Measurements from ENCODE around the gene TMEM126A. TPM values are rescaled to one million over a fixed set of nuclear protein-coding genes. Genes with fewer than 3 reads are reported as not detected.
"Not testable (repeated sequence)": the region's sequence is repeated elsewhere in the genome, so short reads cannot be mapped to it uniquely, and the experiment has no call there.

The TMEM126A gene
- total and polyA plus RNA-seq, 12 donors = 16.4 to 62.6 (median 39.5) TPM

DNA sequence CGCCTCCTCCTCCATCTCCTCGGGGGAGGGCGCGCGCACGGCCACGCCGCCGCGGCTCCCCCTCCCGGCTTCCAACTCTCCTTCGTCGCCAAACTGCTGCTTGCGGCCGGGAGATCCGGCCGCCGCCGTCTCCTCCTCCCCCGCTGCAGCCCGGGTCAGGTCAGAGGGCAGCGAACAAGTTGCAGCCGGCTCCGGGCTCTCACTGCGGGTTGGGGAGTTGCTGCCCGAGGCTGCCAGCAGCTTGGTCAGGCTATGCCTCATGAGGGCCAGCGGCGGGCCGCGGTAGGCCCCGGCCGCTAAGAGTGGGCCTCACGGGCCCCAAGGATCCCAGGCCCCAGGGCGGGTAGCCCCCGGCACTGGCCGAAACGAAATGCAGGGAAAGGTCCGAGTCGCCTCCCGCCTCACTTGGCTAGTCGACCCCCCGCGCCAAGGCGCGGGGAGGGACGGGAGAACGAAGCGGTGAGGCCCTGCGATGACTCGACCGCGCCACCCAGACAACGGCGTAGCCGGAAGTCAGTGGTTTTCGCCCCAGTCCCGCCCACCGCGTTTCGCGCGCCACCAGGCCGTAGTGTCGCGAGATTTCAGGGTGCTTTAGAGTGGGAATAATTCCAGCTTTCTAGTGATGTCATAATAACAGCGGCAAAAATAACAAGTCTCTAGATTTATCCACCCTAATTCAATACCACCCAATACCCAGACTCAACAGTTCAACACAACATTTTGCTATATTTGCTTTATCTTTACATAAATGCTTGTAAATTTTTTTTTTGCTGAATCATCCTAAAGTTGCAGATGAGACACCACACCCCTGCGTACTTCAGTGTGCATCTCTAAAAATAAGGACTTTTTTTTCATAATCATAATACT lies 17.1 kb downstream of the TMEM126A start, which contains the start of gene CREBZF:
CREBZF (minus strand) TSS at position 515 of the 867 bp plus-strand sequence; CDS start at position 261, 254 bp downstream.
- WGBS, 4 donors = 0 to 1% (median 0%) methylated on average over 33 to 67 of the region's 67 CpGs
- H3K27ac ChIP-seq = peak within 1 kb of the TSS; percentile 98 to 99 (median 98)
- H3K4me1 ChIP-seq (replicated peaks in 1 of 2) = peaks cover 30 to 43% of the 10 kb centered on the region in 2 donors
- no peaks in the 10 kb centered on the region for H3K27me3 ChIP-seq
- H3K36me3 ChIP-seq (replicated peaks in 1 of 2) = peaks cover 0 to 5% of the 10 kb centered on the region in 2 donors
- H3K4me3 ChIP-seq = peak within 1 kb of the TSS; percentile 83 to 96 (median 94)
- intact Hi-C loops (cut with DNase I) = loop anchor here in 1 of 2 donors (5.0 kb wide), 1 partner anchor 38 kb away; the partner anchor contains the start of genes DLG2 and TMEM126B
- peak; percentile 94 to 97 (median 95) for DNase-seq
- no peaks in the 10 kb centered on the region for H3K9me3 ChIP-seq (replicated peaks in 1 of 3)
- TF ChIP-seq, protein P1, sequence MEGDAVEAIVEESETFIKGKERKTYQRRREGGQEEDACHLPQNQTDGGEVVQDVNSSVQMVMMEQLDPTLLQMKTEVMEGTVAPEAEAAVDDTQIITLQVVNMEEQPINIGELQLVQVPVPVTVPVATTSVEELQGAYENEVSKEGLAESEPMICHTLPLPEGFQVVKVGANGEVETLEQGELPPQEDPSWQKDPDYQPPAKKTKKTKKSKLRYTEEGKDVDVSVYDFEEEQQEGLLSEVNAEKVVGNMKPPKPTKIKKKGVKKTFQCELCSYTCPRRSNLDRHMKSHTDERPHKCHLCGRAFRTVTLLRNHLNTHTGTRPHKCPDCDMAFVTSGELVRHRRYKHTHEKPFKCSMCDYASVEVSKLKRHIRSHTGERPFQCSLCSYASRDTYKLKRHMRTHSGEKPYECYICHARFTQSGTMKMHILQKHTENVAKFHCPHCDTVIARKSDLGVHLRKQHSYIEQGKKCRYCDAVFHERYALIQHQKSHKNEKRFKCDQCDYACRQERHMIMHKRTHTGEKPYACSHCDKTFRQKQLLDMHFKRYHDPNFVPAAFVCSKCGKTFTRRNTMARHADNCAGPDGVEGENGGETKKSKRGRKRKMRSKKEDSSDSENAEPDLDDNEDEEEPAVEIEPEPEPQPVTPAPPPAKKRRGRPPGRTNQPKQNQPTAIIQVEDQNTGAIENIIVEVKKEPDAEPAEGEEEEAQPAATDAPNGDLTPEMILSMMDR (IDR thresholded peaks at IDR 0.05) = no peak
- TF ChIP-seq POLR2A (IDR thresholded peaks at IDR 0.05) = peak; percentile 97 to 98

- WGBS, 4 donors = 42 to 51% (median 44%) methylated on average over 5 of the region's 5 CpGs
- peak in 2 of 7 donors; percentile 42 to 52 for DNase-seq
- Histone ChIP-seq H3K9me3 (replicated peaks in 1 of 3) (no peaks in the 10 kb centered on the region), H3K27me3 (no peaks in the 10 kb centered on the region), H3K4me1 (replicated peaks in 1 of 2) (peaks cover 28 to 34% of the 10 kb centered on the region in 2 donors), H3K4me3 (peak overlapping the region in 1 of 4 donors; percentile 94), H3K27ac (peak overlapping the region in 4 of 5 donors; percentile 98 to 99 (median 98)), H3K36me3 (replicated peaks in 1 of 2) (no peaks in the 10 kb centered on the region)
- intact Hi-C loops (cut with DNase I) = no loop called here
- no peak for TF ChIP-seq POLR2A (IDR thresholded peaks at IDR 0.05)
- TF ChIP-seq, protein P1 (IDR thresholded peaks at IDR 0.05) = no peak
Measured at GRCh38 chr11:85665733-85666132, 18.0 kb downstream of the TMEM126A start.

- 88 to 95% (median 93%) methylated on average over 3 of the region's 3 CpGs for WGBS, 4 donors
Measured at GRCh38 chr11:85666687-85667086, 18.9 kb downstream of the TMEM126A start.

GRCh38 chr11:85668157-85668556 lies 20.4 kb downstream of the TMEM126A start:
- WGBS, 4 donors = 91 to 98% (median 93%) methylated on average over 1 of the region's 1 CpG

More at GRCh38 chr11:85666687-85667086, 18.9 kb downstream of the TMEM126A start:
- H3K4me1 ChIP-seq (replicated peaks in 1 of 2) = peaks cover 22 to 25% of the 10 kb centered on the region in 2 donors
- no peak overlapping the region for H3K27ac ChIP-seq
- no peaks in the 10 kb centered on the region for H3K36me3 ChIP-seq (replicated peaks in 1 of 2)
- no peak overlapping the region for H3K4me3 ChIP-seq
- no peak for DNase-seq
- no peak for TF ChIP-seq POLR2A (IDR thresholded peaks at IDR 0.05)
- TF ChIP-seq, protein P1 (IDR thresholded peaks at IDR 0.05) = no peak
- no peaks in the 10 kb centered on the region for H3K9me3 ChIP-seq (replicated peaks in 1 of 3)
- no peaks in the 10 kb centered on the region for H3K27me3 ChIP-seq
- intact Hi-C loops (cut with DNase I) = no loop called here

DNA sequence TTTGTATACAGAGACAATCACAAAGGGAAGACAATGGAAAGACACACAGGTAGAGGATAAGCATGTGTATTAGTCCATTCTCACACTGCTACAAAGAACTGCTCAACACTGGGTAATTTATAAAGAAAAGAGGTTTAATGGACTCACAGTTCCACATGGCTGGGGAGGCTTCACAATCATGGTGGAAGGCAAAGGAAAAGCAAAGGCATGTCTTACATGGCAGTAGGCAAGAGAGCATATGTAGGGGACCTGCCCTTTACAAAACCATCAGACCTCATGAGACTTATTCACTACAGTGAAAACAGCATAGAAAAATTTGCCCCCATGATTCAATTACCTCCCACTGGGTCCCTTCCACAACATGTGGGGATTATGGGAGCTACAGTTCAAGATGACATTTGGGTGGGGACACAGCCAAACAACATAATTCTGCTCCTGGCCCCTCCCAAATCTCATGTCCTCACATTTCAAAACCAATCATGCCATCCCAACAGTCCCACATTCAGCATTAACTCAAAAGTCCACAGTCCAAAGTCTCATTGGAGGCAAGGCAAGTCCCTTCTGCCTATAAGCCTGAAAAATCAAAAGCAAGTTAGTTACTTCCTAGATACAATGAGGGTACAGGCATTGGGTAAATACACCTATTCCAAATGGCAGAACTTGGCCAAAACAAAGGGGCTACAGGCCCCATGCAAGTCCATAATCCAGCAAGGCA lies 23.3 kb downstream of the TMEM126A start:
- H3K27me3 ChIP-seq; intact Hi-C loops (cut with DNase I); DNase-seq; H3K36me3 ChIP-seq (replicated peaks in 1 of 2); H3K9me3 ChIP-seq (replicated peaks in 1 of 3); H3K4me1 ChIP-seq (replicated peaks in 1 of 2); H3K27ac ChIP-seq; H3K4me3 ChIP-seq: not testable (repeated sequence)

More at GRCh38 chr11:85668157-85668556, 20.4 kb downstream of the TMEM126A start:
- Histone ChIP-seq H3K9me3 (replicated peaks in 1 of 3) (no peaks in the 10 kb centered on the region), H3K4me3 (no peak overlapping the region), H3K36me3 (replicated peaks in 1 of 2) (no peaks in the 10 kb centered on the region), H3K27ac (no peak overlapping the region), H3K27me3 (no peaks in the 10 kb centered on the region), H3K4me1 (replicated peaks in 1 of 2) (peaks cover 9 to 11% of the 10 kb centered on the region in 2 donors)
- no peak for TF ChIP-seq POLR2A (IDR thresholded peaks at IDR 0.05)
- TF ChIP-seq, protein P1 (IDR thresholded peaks at IDR 0.05) = no peak
- intact Hi-C loops (cut with DNase I) = no loop called here
- DNase-seq = no peak

Measured in adrenal gland (tissue), 12 donors.